Neural progenitor cell (in vitro differentiated cells): ENCODE data around the gene UCK2.

Source experiments
- EZH2phosphoT487 ChIP-seq: fragments of 200-600 bp; sonication (generic); IDR thresholded peaks from 2 replicates; pipeline ENCODE4 v1.6.1; 2017; ENCODE audit warnings: antibody characterized with exemption
- TF ChIP-seq, protein P1 (sequence below): fragments of 200-600 bp; sonication (generic); IDR thresholded peaks from 2 replicates; pipeline ENCODE4 v1.5.1; 2017; ENCODE audit warnings: antibody characterized with exemption, mild to moderate bottlenecking

- TF ChIP-seq, protein P1, sequence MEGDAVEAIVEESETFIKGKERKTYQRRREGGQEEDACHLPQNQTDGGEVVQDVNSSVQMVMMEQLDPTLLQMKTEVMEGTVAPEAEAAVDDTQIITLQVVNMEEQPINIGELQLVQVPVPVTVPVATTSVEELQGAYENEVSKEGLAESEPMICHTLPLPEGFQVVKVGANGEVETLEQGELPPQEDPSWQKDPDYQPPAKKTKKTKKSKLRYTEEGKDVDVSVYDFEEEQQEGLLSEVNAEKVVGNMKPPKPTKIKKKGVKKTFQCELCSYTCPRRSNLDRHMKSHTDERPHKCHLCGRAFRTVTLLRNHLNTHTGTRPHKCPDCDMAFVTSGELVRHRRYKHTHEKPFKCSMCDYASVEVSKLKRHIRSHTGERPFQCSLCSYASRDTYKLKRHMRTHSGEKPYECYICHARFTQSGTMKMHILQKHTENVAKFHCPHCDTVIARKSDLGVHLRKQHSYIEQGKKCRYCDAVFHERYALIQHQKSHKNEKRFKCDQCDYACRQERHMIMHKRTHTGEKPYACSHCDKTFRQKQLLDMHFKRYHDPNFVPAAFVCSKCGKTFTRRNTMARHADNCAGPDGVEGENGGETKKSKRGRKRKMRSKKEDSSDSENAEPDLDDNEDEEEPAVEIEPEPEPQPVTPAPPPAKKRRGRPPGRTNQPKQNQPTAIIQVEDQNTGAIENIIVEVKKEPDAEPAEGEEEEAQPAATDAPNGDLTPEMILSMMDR, result no peak
- TF ChIP-seq EZH2phosphoT487, result no peak
Measured at GRCh38 chr1:165884009-165884689, 56.7 kb downstream of the UCK2 start.
